ENCODE data around the gene CLPTM1L. TPM values are rescaled to one million over a fixed set of nuclear protein-coding genes. Genes with fewer than 3 reads are reported as not detected.
A peak's percentile ranks its signal among the peaks of the same experiment; 100 is the strongest.
"Not testable (repeated sequence)": the region's sequence is repeated elsewhere in the genome, so short reads cannot be mapped to it uniquely, and the experiment has no call there.

CLPTM1L gene
- total and polyA plus RNA-seq, 9 donors, result 28.1 to 96.2 (median 49.0) TPM

GRCh38 chr5:1329111-1329579, 15.8 kb downstream of the CLPTM1L start:
- Histone ChIP-seq H3K27ac (no peak overlapping the region), H3K36me3 (no peaks in the 10 kb centered on the region), H3K27me3 (no peaks in the 10 kb centered on the region), H3K9me3 (no peaks in the 10 kb centered on the region), H3K4me1 (ENCODE audit: insufficient read depth) (no peaks in the 10 kb centered on the region), H3K4me3 (no peak overlapping the region)
- 96 to 97% (median 97%) methylated on average over 9 of the region's 9 CpGs for WGBS, 3 donors
- no peak for TF ChIP-seq POLR2A (IDR thresholded peaks at IDR 0.05)
- no peak for TF ChIP-seq EP300 (IDR thresholded peaks at IDR 0.05)
- TF ChIP-seq CTCF (IDR thresholded peaks at IDR 0.05), result no peak
- intact Hi-C loops (cut with DNase I), result no loop called here
- no peak for DNase-seq

- DNase-seq; H3K36me3 ChIP-seq; H3K27ac ChIP-seq; H3K27me3 ChIP-seq; H3K4me3 ChIP-seq; intact Hi-C loops (cut with DNase I); H3K9me3 ChIP-seq; H3K4me1 ChIP-seq (ENCODE audit: insufficient read depth): not testable (repeated sequence)
- 55 to 67% (median 58%) methylated on average over 7 of the region's 7 CpGs for WGBS, 3 donors
These were observed 16.4 kb downstream of the CLPTM1L start for GRCh38 chr5:1328237-1329110.

- intact Hi-C loops (cut with DNase I), result not testable (repeated sequence)
- WGBS, 3 donors, result 39 to 43% (median 41%) methylated on average over 6 of the region's 6 CpGs
These were observed 17.8 kb downstream of the CLPTM1L start for GRCh38 chr5:1326901-1327756.

GRCh38 chr5:1326532-1326875, 18.4 kb downstream of the CLPTM1L start:
- H3K27me3 ChIP-seq; H3K27ac ChIP-seq; H3K9me3 ChIP-seq; H3K4me3 ChIP-seq; H3K36me3 ChIP-seq; intact Hi-C loops (cut with DNase I); DNase-seq; H3K4me1 ChIP-seq (ENCODE audit: insufficient read depth): not testable (repeated sequence)
- 71 to 74% (median 74%) methylated on average over 5 of the region's 5 CpGs for WGBS, 3 donors

More at GRCh38 chr5:1326901-1327756, 17.8 kb downstream of the CLPTM1L start:
- H3K27ac ChIP-seq; H3K4me3 ChIP-seq; DNase-seq; H3K9me3 ChIP-seq; H3K36me3 ChIP-seq; H3K27me3 ChIP-seq; H3K4me1 ChIP-seq (ENCODE audit: insufficient read depth): not testable (repeated sequence)

- peak in 1 of 5 donors; percentile 5 for DNase-seq
- Histone ChIP-seq H3K4me3 (no peak overlapping the region), H3K27ac (no peak overlapping the region), H3K9me3 (no peaks in the 10 kb centered on the region), H3K4me1 (ENCODE audit: insufficient read depth) (no peaks in the 10 kb centered on the region), H3K27me3 (no peaks in the 10 kb centered on the region), H3K36me3 (no peaks in the 10 kb centered on the region)
- TF ChIP-seq CTCF (IDR thresholded peaks at IDR 0.05), result no peak
- no peak for TF ChIP-seq POLR2A (IDR thresholded peaks at IDR 0.05)
- no peak for TF ChIP-seq EP300 (IDR thresholded peaks at IDR 0.05)
- intact Hi-C loops (cut with DNase I), result no loop called here
- 85 to 88% (median 87%) methylated on average over 22 of the region's 22 CpGs for WGBS, 3 donors
These were observed 18.9 kb downstream of the CLPTM1L start for GRCh38 chr5:1325870-1326531.
